GM21723 (cell line): Measurements from ENCODE around the gene CYP26C1.

Source experiments
- ATAC-seq: cut with Tn5 transposase; IDR thresholded peaks from one replicate; pipeline ENCODE4 v1.9.1; 2021; ENCODE audit warnings: mild to moderate bottlenecking, moderate library complexity; ENCODE audit not compliant: unreplicated experiment

CYP26C1 gene

DNA sequence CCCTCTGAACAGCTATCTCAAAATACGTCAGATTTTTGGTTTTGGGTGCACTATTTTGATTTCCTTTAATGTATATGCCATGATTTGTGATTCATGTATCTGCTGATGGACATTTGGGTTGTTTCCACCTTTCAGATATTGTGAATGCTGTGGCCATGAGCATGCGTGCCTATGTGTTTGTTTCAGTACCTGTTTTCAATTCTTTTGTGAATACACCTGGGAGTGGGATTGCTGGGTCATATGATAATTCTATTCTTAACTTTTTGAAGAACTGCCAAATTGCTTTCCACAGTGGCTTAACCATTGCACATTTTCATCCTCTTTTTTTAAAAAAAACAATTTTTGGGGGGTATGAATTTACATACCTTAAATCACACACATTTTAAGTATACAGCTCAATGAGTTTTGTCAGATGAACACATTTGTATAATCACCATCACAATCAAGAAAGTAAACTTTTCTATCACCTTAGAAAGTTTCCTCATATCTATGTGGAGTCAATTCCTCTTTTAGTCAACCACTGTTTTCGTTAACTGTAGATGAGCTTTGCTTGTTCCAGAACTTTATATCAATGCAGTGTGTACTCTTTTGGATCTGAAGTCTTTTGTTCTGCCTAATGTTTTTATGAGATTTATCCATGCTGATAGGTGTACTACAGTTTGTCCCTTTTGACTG, 50.0 kb downstream of the CYP26C1 start:
- ATAC-seq, result peak; percentile 76

DNA sequence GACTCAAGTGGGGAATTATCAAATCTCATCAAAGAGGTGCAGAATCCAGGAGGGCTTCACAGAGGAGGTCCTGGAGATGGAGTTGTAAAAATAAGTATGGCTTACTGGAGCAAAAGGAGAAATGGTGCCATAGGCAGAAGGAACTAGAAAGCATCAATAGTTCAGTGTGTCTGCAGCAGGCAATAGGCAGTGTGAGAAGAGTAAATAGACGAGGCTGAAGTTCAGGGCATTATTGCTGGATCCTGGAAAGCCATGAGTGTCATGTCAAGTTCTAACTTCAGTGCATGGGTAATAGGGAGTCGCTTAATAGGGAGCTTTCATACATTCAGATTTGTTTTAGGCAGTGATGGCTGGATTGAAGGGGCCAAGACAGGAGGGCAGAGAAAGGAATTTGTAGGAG, 52.4 kb downstream of the CYP26C1 start:
- no peak for ATAC-seq

DNA sequence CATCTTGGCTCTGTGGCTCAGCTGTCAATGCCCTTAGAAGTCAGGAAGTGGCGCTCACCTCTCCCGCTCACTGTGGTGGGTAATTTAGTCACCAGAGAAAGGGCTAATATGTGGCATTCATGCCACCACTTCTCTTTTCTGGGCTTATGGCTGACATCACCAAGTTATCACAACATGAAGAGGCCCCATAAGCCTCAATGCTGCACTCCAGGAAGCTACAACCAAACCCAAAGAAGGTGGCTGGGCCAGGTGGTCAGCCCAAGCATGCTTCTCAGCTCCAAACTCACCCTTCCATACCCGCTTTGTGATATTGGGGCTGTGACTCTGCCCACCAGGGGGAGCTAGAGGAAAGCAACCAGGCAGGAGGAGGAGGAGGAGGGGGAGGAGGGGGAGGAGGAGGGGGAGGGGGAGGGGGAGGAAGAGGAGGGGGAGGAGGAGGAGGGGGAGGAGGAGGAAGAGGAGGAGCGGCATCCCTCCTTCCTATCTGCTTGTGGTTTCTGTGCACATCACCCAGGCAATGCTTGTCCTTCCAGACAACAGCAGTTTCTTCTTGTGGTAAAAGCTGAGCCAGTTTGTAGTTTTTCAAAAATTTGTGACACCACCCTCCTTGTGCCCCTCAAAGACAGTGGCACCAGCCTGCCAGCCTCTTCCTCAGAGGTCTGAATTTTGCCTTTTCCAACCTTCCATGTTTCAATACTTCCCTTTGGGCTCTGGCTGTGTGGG, 55.2 kb downstream of the CYP26C1 start:
- peak; percentile 57 for ATAC-seq
